ENCODE measurements around the gene ACSL3. TPM values are rescaled to one million over a fixed set of nuclear protein-coding genes. Genes with fewer than 3 reads are reported as not detected.

Gene ACSL3
- total RNA-seq, 1 experiment from 2014 or later: 100 TPM

DNA sequence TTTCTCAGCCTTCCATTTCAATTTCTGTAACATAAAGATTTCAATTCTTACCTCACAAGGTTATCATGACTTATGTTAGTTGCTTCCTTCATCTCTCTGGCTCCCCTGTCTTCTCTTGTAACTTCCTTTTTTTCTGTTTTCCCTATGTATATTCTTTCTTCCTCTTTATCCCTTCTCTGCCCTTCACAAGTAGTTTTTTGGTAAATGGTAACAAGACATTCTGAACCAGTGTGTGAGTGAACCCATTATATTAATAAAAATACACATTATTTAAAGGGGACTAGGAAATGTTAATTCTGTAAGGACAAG, 8.4 kb downstream of the ACSL3 start:
- Mint-ChIP-seq H3K4me1 (peaks cover 19% of the 10 kb centered on the region), H3K36me3 (no peaks in the 10 kb centered on the region), H3K27me3 (ENCODE audit: low read depth) (no peaks in the 10 kb centered on the region), H3K9me3 (no peaks in the 10 kb centered on the region), H3K4me3 (no peak overlapping the region), H3K27ac (no peak overlapping the region)
- CTCF ChIA-PET: interaction anchor here (0.6 kb wide), 1 partner anchor 109 kb away, joined by 4 read pairs; no protein-coding TSS in a partner anchor
- TF ChIP-seq, protein P1, sequence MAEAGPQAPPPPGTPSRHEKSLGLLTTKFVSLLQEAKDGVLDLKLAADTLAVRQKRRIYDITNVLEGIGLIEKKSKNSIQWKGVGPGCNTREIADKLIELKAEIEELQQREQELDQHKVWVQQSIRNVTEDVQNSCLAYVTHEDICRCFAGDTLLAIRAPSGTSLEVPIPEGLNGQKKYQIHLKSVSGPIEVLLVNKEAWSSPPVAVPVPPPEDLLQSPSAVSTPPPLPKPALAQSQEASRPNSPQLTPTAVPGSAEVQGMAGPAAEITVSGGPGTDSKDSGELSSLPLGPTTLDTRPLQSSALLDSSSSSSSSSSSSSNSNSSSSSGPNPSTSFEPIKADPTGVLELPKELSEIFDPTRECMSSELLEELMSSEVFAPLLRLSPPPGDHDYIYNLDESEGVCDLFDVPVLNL (CRISPR knock-in tag; IDR thresholded peaks at IDR 0.05; ENCODE audit: borderline replicate concordance, low read depth): no peak
- TF ChIP-seq, protein P2, sequence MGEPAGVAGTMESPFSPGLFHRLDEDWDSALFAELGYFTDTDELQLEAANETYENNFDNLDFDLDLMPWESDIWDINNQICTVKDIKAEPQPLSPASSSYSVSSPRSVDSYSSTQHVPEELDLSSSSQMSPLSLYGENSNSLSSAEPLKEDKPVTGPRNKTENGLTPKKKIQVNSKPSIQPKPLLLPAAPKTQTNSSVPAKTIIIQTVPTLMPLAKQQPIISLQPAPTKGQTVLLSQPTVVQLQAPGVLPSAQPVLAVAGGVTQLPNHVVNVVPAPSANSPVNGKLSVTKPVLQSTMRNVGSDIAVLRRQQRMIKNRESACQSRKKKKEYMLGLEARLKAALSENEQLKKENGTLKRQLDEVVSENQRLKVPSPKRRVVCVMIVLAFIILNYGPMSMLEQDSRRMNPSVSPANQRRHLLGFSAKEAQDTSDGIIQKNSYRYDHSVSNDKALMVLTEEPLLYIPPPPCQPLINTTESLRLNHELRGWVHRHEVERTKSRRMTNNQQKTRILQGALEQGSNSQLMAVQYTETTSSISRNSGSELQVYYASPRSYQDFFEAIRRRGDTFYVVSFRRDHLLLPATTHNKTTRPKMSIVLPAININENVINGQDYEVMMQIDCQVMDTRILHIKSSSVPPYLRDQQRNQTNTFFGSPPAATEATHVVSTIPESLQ (CRISPR knock-in tag; IDR thresholded peaks at IDR 0.05): no peak
- TF ChIP-seq, protein P3, sequence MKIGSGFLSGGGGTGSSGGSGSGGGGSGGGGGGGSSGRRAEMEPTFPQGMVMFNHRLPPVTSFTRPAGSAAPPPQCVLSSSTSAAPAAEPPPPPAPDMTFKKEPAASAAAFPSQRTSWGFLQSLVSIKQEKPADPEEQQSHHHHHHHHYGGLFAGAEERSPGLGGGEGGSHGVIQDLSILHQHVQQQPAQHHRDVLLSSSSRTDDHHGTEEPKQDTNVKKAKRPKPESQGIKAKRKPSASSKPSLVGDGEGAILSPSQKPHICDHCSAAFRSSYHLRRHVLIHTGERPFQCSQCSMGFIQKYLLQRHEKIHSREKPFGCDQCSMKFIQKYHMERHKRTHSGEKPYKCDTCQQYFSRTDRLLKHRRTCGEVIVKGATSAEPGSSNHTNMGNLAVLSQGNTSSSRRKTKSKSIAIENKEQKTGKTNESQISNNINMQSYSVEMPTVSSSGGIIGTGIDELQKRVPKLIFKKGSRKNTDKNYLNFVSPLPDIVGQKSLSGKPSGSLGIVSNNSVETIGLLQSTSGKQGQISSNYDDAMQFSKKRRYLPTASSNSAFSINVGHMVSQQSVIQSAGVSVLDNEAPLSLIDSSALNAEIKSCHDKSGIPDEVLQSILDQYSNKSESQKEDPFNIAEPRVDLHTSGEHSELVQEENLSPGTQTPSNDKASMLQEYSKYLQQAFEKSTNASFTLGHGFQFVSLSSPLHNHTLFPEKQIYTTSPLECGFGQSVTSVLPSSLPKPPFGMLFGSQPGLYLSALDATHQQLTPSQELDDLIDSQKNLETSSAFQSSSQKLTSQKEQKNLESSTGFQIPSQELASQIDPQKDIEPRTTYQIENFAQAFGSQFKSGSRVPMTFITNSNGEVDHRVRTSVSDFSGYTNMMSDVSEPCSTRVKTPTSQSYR (CRISPR knock-in tag; IDR thresholded peaks at IDR 0.05): no peak
- TF ChIP-seq PRRX2 (CRISPR knock-in tag; IDR thresholded peaks at IDR 0.05): no peak
- POLR2A ChIA-PET: no interaction called here
- DNase-seq (ENCODE audit: low spot score) (no peak), ATAC-seq (no peak)

DNA sequence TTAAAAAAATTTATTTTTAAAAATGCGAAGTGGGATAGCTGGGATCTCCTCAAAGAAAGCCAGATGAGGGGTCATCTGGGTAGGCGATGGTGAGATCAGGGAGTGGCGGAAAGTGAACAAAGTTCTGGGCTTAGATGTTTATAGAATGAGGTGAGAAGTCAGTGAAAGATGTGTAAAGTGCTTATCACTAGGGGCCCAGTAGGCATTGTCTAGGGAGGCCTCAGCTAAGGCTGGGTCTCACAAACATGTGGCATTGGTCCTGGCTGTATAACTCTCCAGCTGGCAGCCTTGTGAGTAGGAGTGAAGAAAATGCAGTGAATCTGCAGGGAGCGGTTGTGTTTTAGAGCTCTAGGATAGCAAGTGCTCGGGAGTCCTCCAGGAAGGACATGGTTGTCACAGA, 10.5 kb downstream of the ACSL3 start:
- ChIA-PET CTCF (no interaction called here), POLR2A (interaction anchor here (0.6 kb wide), 1 partner anchor 44 kb away, joined by 3 read pairs; no protein-coding TSS in a partner anchor)
- Mint-ChIP-seq H3K27me3 (ENCODE audit: low read depth) (no peaks in the 10 kb centered on the region), H3K4me3 (no peak overlapping the region), H3K36me3 (no peaks in the 10 kb centered on the region), H3K4me1 (peaks cover 19% of the 10 kb centered on the region), H3K9me3 (no peaks in the 10 kb centered on the region), H3K27ac (no peak overlapping the region)
- no peak for DNase-seq (ENCODE audit: low spot score)
- ATAC-seq: no peak
- TF ChIP-seq, protein P4, sequence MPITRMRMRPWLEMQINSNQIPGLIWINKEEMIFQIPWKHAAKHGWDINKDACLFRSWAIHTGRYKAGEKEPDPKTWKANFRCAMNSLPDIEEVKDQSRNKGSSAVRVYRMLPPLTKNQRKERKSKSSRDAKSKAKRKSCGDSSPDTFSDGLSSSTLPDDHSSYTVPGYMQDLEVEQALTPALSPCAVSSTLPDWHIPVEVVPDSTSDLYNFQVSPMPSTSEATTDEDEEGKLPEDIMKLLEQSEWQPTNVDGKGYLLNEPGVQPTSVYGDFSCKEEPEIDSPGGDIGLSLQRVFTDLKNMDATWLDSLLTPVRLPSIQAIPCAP (CRISPR knock-in tag; IDR thresholded peaks at IDR 0.05): no peak
- TF ChIP-seq FOXJ3 (CRISPR knock-in tag; IDR thresholded peaks at IDR 0.05; ENCODE audit: borderline replicate concordance) (no peak), FOXK1 (CRISPR knock-in tag; IDR thresholded peaks at IDR 0.05) (no peak), ZNF219 (CRISPR knock-in tag; IDR thresholded peaks at IDR 0.05; ENCODE audit: borderline replicate concordance) (no peak), PRRX2 (CRISPR knock-in tag; IDR thresholded peaks at IDR 0.05) (no peak), NFE2L1 (CRISPR knock-in tag; IDR thresholded peaks at IDR 0.05) (no peak), SOX15 (CRISPR knock-in tag; IDR thresholded peaks at IDR 0.05) (no peak), NFATC4 (CRISPR knock-in tag; IDR thresholded peaks at IDR 0.05) (no peak), CREM (CRISPR knock-in tag; IDR thresholded peaks at IDR 0.05) (no peak)
- TF ChIP-seq, protein P5, sequence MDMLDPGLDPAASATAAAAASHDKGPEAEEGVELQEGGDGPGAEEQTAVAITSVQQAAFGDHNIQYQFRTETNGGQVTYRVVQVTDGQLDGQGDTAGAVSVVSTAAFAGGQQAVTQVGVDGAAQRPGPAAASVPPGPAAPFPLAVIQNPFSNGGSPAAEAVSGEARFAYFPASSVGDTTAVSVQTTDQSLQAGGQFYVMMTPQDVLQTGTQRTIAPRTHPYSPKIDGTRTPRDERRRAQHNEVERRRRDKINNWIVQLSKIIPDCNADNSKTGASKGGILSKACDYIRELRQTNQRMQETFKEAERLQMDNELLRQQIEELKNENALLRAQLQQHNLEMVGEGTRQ (CRISPR knock-in tag; IDR thresholded peaks at IDR 0.05): no peak
- TF ChIP-seq, protein P6, sequence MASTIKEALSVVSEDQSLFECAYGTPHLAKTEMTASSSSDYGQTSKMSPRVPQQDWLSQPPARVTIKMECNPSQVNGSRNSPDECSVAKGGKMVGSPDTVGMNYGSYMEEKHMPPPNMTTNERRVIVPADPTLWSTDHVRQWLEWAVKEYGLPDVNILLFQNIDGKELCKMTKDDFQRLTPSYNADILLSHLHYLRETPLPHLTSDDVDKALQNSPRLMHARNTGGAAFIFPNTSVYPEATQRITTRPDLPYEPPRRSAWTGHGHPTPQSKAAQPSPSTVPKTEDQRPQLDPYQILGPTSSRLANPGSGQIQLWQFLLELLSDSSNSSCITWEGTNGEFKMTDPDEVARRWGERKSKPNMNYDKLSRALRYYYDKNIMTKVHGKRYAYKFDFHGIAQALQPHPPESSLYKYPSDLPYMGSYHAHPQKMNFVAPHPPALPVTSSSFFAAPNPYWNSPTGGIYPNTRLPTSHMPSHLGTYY (CRISPR knock-in tag; IDR thresholded peaks at IDR 0.05): no peak

Data from WTC11 (cell line).